ENCODE measurements around the gene CD101.

DNA sequence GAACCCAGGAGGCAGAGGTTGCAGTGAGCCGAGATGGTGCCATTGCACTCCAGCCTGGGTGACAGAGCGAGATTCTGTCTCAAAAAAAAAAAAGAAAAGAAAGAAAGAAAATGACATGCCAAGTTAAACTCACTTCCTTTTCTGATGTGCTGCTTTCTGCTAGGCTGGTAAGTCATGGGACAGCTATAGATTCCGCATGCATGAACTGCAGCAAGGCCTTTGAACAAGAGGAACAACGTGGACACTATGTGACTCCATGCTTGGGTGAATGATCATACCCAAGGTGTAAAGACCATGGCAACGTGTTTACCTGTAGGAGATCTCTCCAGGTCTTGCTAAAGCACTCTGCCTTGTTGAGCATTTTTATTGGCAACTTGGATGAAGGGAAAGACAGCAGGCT is 48.3 kb downstream of the CD101 start:
- TF ChIP-seq, protein P1, sequence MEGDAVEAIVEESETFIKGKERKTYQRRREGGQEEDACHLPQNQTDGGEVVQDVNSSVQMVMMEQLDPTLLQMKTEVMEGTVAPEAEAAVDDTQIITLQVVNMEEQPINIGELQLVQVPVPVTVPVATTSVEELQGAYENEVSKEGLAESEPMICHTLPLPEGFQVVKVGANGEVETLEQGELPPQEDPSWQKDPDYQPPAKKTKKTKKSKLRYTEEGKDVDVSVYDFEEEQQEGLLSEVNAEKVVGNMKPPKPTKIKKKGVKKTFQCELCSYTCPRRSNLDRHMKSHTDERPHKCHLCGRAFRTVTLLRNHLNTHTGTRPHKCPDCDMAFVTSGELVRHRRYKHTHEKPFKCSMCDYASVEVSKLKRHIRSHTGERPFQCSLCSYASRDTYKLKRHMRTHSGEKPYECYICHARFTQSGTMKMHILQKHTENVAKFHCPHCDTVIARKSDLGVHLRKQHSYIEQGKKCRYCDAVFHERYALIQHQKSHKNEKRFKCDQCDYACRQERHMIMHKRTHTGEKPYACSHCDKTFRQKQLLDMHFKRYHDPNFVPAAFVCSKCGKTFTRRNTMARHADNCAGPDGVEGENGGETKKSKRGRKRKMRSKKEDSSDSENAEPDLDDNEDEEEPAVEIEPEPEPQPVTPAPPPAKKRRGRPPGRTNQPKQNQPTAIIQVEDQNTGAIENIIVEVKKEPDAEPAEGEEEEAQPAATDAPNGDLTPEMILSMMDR (conservative IDR thresholded peaks at IDR 0.05; ENCODE audit: low read depth in 2 of 2): no peak
- TF ChIP-seq EZH2 (IDR thresholded peaks at IDR 0.05; ENCODE audit: low read depth, unreplicated experiment) (no peak), JUNB (IDR thresholded peaks at IDR 0.05; ENCODE audit: unreplicated experiment) (no peak), ZNF114 (CRISPR knock-in tag; IDR thresholded peaks at IDR 0.05) (no peak), EZH2phosphoT487 (IDR thresholded peaks at IDR 0.05; ENCODE audit: unreplicated experiment) (no peak), STAT1 (IDR thresholded peaks at IDR 0.05; ENCODE audit: unreplicated experiment) (no peak), REST (IDR thresholded peaks at IDR 0.05; ENCODE audit: unreplicated experiment) (no peak), POLR2AphosphoS5 (IDR thresholded peaks at IDR 0.05; ENCODE audit: low read depth) (no peak), NANOG (IDR thresholded peaks at IDR 0.05; ENCODE audit: borderline replicate concordance) (no peak), ZNF331 (CRISPR knock-in tag; IDR thresholded peaks at IDR 0.05; ENCODE audit: low read depth) (no peak), CREB1 (CRISPR knock-in tag; IDR thresholded peaks at IDR 0.05; ENCODE audit: low read depth) (no peak)

Data from GM23338 (cell line).